Lower leg skin (tissue), 4 donors: Measurements from ENCODE around the gene SMIM29. TPM values are rescaled to one million over a fixed set of nuclear protein-coding genes. Genes with fewer than 3 reads are reported as not detected.
A peak's percentile ranks its signal among the peaks of the same experiment; 100 is the strongest.
"Not testable (repeated sequence)": the region's sequence is repeated elsewhere in the genome, so short reads cannot be mapped to it uniquely, and the experiment has no call there.

Source experiments
- DNase-seq, 2 donors: peaks; one replicate each; pipeline ENCODE4 v3.0.0-alpha.2; 2019; ENCODE audit warnings: low spot score in 2 of 2
- H3K4me3 ChIP-seq: fragments of 200-600 bp; sonication (generic); 2 replicates; pipeline ENCODE4 v1.5.1; 2017; ENCODE audit warnings: mild to moderate bottlenecking, low read depth; ENCODE audit not compliant: poor library complexity, severe bottlenecking
- POLR2A ChIP-seq, 2 donors: fragments of 450-650 bp; IDR thresholded peaks; one replicate each; pipeline ENCODE4 v1.6.1; 2016 to 2017; ENCODE audit warnings: antibody characterized with exemption in 2 of 2, mild to moderate bottlenecking in 1 of 2, moderate library complexity in 1 of 2
- WGBS, 2 donors: methylation state at CpG; one replicate each; pipeline ENCODE4 v1.1.5; 2018; 5-methylcytosine and 5-hydroxymethylcytosine counted together
- intact Hi-C: fragments of 100-400 bp; cut with DNase I; formaldehyde crosslinking; loops from one replicate; pipeline ENCODE4 v1.15.0; 2023; ENCODE audit warnings: low total_unique reads
- total RNA-seq, 4 donors: library from RNA; depleted of rRNA; stranded (reverse); fragments of >200 nt; gene quantifications; one replicate each; pipeline ENCODE4 v1.1.0, GENCODE V29; 2016
- TF ChIP-seq, protein P1 (sequence below), 3 donors: fragments of 450-650 bp; IDR thresholded peaks; one replicate each; pipeline ENCODE4 v1.5.1; 2016; ENCODE audit warnings: antibody characterized with exemption in 3 of 3, mild to moderate bottlenecking in 3 of 3, moderate library complexity in 2 of 3

Gene SMIM29
- total RNA-seq, 4 donors from 2014 or later = 34.3 to 92.2 (median 57.1) TPM

DNA sequence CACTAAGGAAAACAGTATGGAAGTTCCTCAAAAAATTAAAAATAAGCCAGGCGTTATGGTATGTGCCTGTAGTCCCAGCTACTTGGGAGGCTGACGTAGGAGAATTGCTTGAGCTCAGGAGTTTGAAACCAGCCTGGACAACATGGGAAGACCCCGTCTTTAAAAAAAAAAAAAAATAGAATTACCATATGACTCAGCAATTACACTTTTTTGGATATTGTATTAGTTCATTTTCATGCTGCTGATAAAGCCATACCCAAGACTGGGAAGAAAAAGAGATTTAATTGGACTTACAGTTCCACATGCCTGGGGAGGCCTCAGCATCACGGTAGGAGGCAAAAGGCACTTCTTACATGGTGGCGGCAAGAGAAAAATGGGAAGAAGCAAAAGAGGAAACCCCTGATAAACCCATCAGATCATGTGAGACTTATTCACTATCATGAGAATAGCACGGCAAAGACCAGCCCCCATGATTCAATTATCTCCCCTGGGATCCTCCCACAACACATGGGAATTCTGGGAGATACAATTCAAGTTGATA, 10.8 kb upstream of the SMIM29 start:
- whole genome bisulfite sequencing, 2 donors = 84 to 94% methylated on average over 6 of the region's 6 CpGs
- DNase-seq = no peak
- intact Hi-C loops = no loop called here
- TF ChIP-seq, protein P1, sequence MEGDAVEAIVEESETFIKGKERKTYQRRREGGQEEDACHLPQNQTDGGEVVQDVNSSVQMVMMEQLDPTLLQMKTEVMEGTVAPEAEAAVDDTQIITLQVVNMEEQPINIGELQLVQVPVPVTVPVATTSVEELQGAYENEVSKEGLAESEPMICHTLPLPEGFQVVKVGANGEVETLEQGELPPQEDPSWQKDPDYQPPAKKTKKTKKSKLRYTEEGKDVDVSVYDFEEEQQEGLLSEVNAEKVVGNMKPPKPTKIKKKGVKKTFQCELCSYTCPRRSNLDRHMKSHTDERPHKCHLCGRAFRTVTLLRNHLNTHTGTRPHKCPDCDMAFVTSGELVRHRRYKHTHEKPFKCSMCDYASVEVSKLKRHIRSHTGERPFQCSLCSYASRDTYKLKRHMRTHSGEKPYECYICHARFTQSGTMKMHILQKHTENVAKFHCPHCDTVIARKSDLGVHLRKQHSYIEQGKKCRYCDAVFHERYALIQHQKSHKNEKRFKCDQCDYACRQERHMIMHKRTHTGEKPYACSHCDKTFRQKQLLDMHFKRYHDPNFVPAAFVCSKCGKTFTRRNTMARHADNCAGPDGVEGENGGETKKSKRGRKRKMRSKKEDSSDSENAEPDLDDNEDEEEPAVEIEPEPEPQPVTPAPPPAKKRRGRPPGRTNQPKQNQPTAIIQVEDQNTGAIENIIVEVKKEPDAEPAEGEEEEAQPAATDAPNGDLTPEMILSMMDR (IDR thresholded peaks at IDR 0.05) = no peak
- no peak for TF ChIP-seq POLR2A (IDR thresholded peaks at IDR 0.05)
- no peak overlapping the region for H3K4me3 ChIP-seq

DNA sequence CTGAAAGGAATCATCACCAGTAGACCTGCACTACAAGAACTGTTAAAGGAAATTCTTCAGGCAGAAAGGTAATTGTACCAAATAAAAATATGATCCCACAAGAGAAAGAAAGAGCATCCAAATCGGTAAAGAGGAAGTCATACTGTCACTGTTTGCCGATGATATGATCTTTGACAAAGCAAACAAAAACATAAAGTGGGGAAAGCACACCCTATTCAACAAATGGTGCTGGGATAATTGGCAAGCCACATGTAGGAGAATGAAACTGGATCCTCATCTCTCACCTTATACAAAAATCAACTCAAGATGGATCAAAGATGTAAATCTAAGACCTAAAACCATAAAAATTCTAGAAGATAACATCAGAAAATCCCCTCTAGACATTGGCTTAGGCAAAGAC, 3.6 kb upstream of the SMIM29 start:
- intact Hi-C loops, DNase-seq, H3K4me3 ChIP-seq: not testable (repeated sequence)
- 67 to 68% methylated on average over 2 of the region's 2 CpGs for WGBS, 2 donors

DNA sequence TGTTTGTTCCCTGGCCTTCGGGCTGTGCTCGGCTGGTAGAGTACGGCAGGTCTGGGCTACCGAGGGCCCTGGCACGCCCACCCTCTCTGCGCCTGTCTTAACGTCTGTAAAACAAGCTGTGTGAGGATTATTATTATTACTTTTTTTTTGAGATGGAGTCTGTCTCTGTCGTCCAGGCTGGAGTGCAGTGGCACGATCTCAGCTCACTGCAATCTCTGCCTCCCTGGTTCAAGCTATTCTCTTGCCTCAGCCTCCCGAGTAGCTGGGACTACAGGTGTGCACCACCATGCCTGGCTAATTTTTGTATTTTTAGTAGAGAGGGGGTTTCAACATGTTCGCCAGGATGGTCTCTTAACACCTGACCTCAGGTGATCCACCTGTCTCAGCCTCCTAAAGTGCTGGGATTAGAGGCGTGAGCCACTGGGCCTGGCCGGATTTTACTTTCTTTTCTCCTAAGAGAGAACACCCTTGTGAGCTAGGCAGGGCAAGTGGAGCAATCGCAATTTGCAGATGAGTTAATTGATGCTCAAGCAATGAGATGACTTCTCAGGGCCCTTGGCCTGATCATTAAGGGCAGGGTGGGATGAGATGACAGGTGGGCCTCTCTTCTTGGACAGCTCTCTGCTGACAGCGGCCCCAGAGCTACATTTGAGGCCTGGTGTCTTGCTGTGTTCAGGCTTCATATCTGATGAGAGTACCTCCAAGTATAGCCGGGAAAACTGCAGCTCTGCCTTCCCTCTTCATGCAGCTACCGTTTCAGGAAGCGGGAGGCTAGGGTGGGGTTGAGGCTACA, 859 bp upstream of the SMIM29 start:
- no peak for TF ChIP-seq POLR2A (IDR thresholded peaks at IDR 0.05)
- TF ChIP-seq, protein P1 (IDR thresholded peaks at IDR 0.05) = no peak
- 40 to 42% methylated on average over 17 to 18 of the region's 18 CpGs for WGBS, 2 donors
- H3K4me3 ChIP-seq = peak overlapping the region; percentile 49
- DNase-seq = no peak
- intact Hi-C loops = loop anchor here (10.0 kb wide), 1 partner anchor 165 kb away; no protein-coding TSS in a partner anchor

DNA sequence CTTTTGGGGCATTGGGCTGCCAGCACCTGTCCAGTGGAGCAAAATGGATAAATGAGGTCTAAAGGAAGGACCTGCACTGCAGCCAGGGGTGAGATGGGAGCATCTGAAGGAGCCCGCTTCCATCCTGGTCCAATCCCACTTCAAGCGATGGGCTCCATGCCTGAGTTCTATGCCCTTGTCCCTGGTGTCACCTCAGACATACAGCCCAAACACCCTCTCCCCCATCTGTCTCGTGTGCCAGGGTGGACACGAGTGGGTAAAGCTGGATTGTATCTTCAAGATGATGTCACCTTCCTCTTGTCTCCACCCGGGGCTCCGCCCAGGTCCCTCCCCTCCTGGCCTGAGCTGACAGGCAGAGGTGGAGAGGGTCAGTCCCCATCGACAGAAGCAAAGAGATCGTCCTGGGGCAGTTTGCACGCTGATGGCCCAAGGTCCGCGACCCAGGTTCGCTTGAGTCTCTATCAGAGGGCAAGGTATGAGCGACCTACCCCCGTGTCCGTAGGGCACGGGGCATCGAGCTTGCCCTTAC, 544 bp downstream of the SMIM29 start:
- TF ChIP-seq POLR2A (IDR thresholded peaks at IDR 0.05) = no peak
- TF ChIP-seq, protein P1 (IDR thresholded peaks at IDR 0.05) = no peak
- H3K4me3 ChIP-seq = peak overlapping the region; percentile 58
- intact Hi-C loops = loop anchor here (10.0 kb wide), 1 partner anchor 167 kb away; no protein-coding TSS in a partner anchor
- 6 to 9% methylated on average over 16 to 17 of the region's 17 CpGs for WGBS, 2 donors
- DNase-seq = peak in 1 of 2 donors; percentile 94

DNA sequence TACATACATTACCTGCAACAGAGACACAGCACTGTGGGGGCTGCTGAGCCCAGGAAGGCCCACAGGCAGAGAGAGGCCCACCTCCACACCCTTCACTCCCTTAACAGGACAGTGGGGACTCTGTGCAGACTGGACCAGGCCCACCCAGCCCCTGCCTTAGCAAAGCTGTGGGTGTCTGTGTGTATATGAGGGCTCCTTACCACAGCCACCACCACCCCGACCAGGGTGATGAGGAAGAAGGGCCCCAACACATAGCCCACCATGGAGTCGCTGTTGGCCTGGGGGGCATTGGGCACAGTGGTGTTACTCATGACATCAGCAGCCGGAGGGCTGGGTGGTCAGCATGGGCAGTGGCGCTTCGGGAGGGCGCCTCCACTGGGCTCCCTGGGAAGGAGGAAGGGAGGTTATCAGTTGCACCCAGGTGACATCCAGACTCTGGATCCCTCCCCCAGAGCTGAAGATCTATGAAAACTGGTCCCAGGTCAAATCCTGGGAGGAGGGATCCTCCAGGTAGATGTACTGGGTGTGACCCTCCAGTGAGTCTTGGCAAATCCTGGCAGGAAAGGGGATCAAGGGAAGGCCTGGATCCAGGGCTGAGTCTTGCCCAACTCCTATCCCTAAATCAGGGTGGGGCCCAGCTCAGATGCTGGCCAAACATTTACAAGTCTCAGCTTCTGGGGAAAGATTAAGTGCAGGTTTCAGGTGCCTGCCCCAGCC, 1.2 kb downstream of the SMIM29 start:
- TF ChIP-seq POLR2A (IDR thresholded peaks at IDR 0.05) = no peak
- intact Hi-C loops = loop anchor here (10.0 kb wide), 1 partner anchor 167 kb away; no protein-coding TSS in a partner anchor
- no peak for DNase-seq
- WGBS, 2 donors = 42 to 52% methylated on average over 2 to 6 of the region's 6 CpGs
- no peak overlapping the region for H3K4me3 ChIP-seq

DNA sequence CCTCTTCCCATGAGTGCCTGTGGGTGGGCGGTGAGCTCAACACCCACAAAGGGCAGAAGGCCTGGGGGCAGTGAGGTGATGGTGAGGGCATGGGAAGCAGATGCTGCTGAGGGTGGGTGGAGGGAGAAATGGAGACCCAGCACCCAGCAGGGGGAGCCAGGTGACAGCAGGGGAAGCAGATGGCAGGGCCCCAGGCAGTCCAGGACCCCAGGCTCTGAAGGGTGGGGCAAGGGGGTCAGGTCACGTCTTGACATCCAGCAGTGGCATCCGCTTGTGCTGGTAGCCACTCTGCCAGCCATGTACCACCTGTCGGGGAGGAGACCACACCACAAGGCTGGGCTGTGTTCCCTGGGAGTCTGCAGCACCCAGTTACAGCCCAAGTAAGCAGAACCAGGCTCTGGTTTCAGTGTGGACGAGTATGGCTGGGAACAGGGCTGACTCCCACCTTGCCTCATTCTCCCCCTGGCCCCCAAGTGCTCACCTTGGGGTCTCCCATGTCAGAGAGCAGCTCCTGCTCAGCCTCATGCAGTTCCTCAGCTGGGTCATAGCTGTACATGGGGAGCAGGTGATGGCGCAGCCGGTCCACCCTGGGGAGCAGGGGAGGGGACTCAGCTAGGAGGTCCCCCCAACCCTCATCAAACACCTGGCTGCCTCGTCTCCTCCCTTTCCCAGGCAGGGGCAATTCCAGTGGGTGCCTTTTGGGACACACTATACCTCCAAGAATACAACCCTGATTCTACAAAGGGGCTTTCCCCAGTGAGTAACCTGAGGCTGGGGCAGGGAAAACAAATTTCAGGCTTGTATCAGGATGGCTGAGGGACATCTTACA, 2.0 kb downstream of the SMIM29 start:
- H3K4me3 ChIP-seq = no peak overlapping the region
- no peak for DNase-seq
- no peak for TF ChIP-seq POLR2A (IDR thresholded peaks at IDR 0.05)
- TF ChIP-seq, protein P1 (IDR thresholded peaks at IDR 0.05) = no peak
- whole genome bisulfite sequencing, 2 donors = 58 to 59% methylated on average over 5 to 6 of the region's 8 CpGs
- intact Hi-C loops = loop anchor here (10.0 kb wide), 1 partner anchor 168 kb away; no protein-coding TSS in a partner anchor
